Activated T-cell treated with anti-CD3 and anti-CD28 coated beads, Interleukin-2, amount 50 U/mL, for 4 hours (primary cell): ENCODE measurements around the gene ATF4. TPM values are rescaled to one million over a fixed set of nuclear protein-coding genes. Genes with fewer than 3 reads are reported as not detected.
A peak's percentile ranks its signal among the peaks of the same experiment; 100 is the strongest.

ENCODE experiments used
- ATAC-seq, 2 donors: fragments of 200-7000 bp; cut with Tn5 transposase; one replicate each; pipeline ENCODE4 v1.10.0; 2021
- DNase-seq: peaks from one replicate; pipeline ENCODE4 v3.0.0-alpha.2; 2020
- H3K27me3 Mint-ChIP-seq: one replicate; pipeline ENCODE4 v1.8.0; 2021; ENCODE audit warnings: low read depth, mixed read lengths
- H3K36me3 Mint-ChIP-seq: one replicate; pipeline ENCODE4 v1.8.0; 2022; ENCODE audit warnings: mixed read lengths; ENCODE audit not compliant: insufficient read depth
- H3K4me1 Mint-ChIP-seq: one replicate; pipeline ENCODE4 v1.8.0; 2021; ENCODE audit warnings: low read depth, mixed read lengths
- H3K4me3 Mint-ChIP-seq: one replicate; pipeline ENCODE4 v1.8.0; 2021; ENCODE audit warnings: mild to moderate bottlenecking, moderate library complexity, mixed read lengths
- H3K9me3 Mint-ChIP-seq: one replicate; pipeline ENCODE4 v1.8.0; 2021; ENCODE audit warnings: mixed read lengths
- total RNA-seq, 3 donors: library from RNA; stranded (reverse); gene quantifications; one replicate each; pipeline ENCODE4 v1.2.1, GENCODE V29; 2021

The ATF4 gene
- total RNA-seq, 3 donors from 2014 or later: 611 to 673 (median 650) TPM

DNA sequence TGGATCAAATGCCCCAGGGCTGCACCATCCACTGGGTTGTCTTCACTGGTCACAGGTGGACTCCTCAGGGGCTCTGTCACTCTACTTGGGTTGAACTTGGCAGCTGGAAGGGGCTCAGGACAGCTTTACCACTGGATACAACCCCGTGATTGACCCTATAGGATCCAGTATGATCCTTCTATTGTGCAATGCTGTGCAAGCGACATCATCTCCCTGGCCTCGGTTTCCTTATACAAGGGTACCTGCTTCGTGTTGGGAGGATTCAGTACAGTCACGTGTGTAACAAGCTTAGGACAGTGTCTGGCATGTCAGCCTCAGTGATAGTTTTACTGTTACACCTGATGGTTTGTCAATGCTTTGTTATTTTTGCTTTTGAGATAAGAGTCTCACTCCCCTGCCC, 38.8 kb upstream of the ATF4 start:
- Mint-ChIP-seq H3K36me3 (no peaks in the 10 kb centered on the region), H3K4me3 (no peak overlapping the region), H3K4me1 (no peaks in the 10 kb centered on the region), H3K9me3 (no peaks in the 10 kb centered on the region), H3K27me3 (peaks cover 3% of the 10 kb centered on the region)
- ATAC-seq: no peak
- DNase-seq: no peak

GRCh38 chr22:39482768-39483167, 37.6 kb upstream of the ATF4 start:
- no peaks in the 10 kb centered on the region for H3K9me3 Mint-ChIP-seq
- H3K4me3 Mint-ChIP-seq: no peak overlapping the region
- ATAC-seq (no peak), DNase-seq (no peak)
- peaks cover 3% of the 10 kb centered on the region for H3K27me3 Mint-ChIP-seq
- no peaks in the 10 kb centered on the region for H3K36me3 Mint-ChIP-seq
- no peaks in the 10 kb centered on the region for H3K4me1 Mint-ChIP-seq

- H3K9me3 Mint-ChIP-seq: no peaks in the 10 kb centered on the region
- H3K4me1 Mint-ChIP-seq: peaks cover 5% of the 10 kb centered on the region
- no peaks in the 10 kb centered on the region for H3K27me3 Mint-ChIP-seq
- H3K36me3 Mint-ChIP-seq: no peaks in the 10 kb centered on the region
- ATAC-seq (no peak), DNase-seq (no peak)
- H3K4me3 Mint-ChIP-seq: no peak overlapping the region
Observed at GRCh38 chr22:39486951-39487825, 33.2 kb upstream of the ATF4 start.

- H3K4me3 Mint-ChIP-seq: no peak overlapping the region
- H3K27me3 Mint-ChIP-seq: no peaks in the 10 kb centered on the region
- ATAC-seq (no peak), DNase-seq (no peak)
- no peaks in the 10 kb centered on the region for H3K36me3 Mint-ChIP-seq
- no peaks in the 10 kb centered on the region for H3K9me3 Mint-ChIP-seq
- peaks cover 5% of the 10 kb centered on the region for H3K4me1 Mint-ChIP-seq
Observed at GRCh38 chr22:39487826-39488520, 32.4 kb upstream of the ATF4 start.

DNA sequence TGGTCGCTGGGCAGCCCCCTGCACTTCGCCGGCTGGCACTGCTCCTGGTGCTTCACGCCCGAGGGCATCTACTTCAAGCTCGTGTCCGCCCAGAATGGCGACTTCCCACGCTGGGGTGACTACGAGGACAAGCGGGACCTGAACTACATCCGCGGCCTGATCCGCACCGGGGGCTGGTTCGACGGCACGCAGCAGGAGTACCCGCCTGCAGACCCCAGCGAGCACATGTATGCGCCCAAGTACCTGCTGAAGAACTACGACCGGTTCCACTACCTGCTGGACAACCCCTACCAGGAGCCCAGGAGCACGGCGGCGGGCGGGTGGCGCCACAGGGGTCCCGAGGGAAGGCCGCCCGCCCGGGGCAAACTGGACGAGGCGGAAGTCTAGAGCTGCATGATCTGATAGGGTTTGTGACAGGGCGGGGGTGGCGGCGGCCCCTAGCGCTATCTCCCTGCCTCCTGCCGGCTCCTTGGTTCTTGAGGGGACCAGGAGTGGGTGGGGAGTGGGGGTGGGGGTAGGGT, 31.7 kb upstream of the ATF4 start:
- Mint-ChIP-seq H3K4me3 (no peak overlapping the region), H3K9me3 (no peaks in the 10 kb centered on the region), H3K36me3 (no peaks in the 10 kb centered on the region), H3K4me1 (peaks cover 7% of the 10 kb centered on the region), H3K27me3 (no peaks in the 10 kb centered on the region)
- ATAC-seq: no peak
- DNase-seq: no peak

DNA sequence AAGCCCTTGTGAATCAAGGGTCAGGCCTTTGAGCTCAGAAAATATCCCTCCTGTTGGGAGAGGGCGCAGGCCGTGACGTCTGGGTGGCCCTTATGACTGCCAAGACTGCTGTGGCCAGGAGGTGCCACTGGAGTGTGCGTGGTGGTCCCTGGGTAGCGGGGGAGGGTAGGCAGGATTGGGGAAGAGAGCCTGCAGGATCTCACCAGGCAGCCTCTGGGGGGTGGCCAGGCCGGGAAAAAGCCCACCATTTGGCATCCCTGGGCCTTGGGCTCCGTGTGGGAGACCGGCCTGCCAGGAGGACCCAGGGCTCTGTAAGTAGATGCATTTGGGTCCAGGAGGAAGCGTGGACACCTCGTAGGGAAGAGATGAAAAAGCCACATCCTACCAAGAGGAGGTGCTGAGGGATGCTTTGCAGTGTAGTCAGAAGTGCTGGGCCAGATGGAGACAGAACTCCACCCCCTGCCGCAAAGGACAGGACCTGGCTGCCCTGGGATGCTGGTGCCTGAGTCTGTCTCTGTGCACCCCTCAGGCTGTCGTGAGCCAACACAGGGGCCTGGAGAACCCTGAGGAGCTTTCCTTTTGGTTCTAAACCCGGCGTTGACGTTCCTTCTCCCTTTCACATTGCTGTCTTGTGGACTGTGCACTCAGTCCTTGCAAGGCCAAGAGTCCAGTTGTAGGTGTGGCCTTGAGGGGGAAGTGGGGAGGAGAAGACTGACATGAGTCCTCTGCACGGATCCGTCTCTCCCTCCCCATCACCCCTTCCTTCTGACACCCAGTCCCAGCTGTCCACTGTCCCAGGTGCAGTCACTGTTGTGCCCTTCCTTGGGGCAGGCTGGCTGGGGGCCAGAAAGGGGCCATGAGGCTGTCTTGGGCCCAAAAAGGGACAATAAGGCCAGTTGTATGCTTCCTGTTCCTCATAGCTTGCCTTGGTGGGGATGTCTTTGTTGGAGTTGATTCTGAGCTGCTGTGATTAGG, 31.0 kb upstream of the ATF4 start:
- no peaks in the 10 kb centered on the region for H3K9me3 Mint-ChIP-seq
- peaks cover 7% of the 10 kb centered on the region for H3K4me1 Mint-ChIP-seq
- no peaks in the 10 kb centered on the region for H3K27me3 Mint-ChIP-seq
- DNase-seq: no peak
- no peaks in the 10 kb centered on the region for H3K36me3 Mint-ChIP-seq
- ATAC-seq: no peak
- H3K4me3 Mint-ChIP-seq: peak overlapping the region; percentile 56

DNA sequence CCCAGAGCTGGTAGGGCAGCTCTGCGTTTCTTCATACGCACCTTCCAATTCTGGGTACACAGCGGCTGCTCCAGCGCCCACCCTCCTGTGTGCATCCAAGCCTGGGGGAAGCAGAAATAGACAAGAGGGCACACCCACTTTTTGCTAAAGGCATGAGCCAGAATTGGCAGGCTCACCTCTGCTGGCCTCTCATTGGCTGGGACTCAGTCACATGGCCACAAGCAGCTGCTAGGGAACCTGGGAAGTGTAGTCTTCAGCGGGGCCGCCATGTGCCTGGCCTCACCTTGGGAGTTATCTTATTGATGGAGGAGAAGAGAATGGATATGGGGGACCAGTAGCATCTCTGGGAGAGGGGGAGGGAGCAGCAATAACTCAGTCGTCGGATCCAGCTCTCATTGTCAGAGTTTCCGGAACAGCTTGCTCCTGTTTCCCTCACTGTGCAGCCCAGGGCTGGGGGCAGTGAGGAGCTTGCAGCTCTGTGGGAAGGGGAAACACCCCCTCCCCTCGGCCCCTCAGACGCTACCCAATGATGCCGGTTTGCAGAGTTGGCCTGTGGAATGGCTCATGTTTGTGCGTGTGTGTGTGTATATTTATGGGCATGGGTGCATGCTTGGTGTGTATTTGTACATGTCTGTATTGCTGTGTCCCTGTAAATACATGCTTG, 30.1 kb upstream of the ATF4 start:
- Mint-ChIP-seq H3K9me3 (no peaks in the 10 kb centered on the region), H3K27me3 (no peaks in the 10 kb centered on the region), H3K4me1 (peaks cover 7% of the 10 kb centered on the region), H3K4me3 (peak overlapping the region; percentile 56), H3K36me3 (no peaks in the 10 kb centered on the region)
- ATAC-seq (peak; percentile 99 to 100), DNase-seq (peak; percentile 62)

DNA sequence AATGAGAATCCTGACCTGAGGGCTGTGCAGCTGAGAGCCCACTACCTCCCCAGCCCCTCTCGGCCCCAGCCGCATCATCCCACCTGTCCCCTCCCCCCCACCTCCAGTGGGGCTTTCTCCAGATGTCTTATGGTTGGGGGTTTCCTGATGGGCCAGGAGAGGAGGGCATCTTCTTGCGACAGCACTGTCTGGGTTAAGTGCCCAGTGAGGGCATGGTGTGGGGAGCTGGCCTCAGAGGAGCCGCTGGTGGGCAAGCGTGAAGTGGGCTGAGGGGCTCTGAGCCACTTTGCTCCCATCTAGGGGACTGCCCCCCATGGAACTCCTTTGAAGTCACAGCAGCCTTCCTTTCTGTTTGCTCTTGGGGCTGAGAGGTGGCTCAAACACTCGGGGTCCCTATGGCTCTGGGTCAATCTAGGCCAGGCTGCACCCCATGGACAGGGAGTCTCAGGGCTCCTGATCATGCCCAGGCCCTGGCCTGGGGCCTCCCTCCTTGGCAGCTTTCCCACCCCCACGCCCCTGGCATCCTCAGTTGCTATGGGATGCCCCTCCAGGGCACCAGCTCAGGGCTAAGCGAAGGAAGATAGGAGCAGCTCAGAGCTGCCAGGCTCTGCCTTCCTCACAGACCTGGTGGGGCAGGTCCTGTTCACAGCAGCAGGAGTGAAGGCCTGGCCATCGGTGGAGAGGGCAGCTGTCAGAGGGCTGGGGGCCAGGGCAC, 29.2 kb upstream of the ATF4 start:
- H3K36me3 Mint-ChIP-seq: no peaks in the 10 kb centered on the region
- no peak for ATAC-seq
- peaks cover 7% of the 10 kb centered on the region for H3K4me1 Mint-ChIP-seq
- no peak overlapping the region for H3K4me3 Mint-ChIP-seq
- no peak for DNase-seq
- H3K27me3 Mint-ChIP-seq: no peaks in the 10 kb centered on the region
- no peaks in the 10 kb centered on the region for H3K9me3 Mint-ChIP-seq

DNA sequence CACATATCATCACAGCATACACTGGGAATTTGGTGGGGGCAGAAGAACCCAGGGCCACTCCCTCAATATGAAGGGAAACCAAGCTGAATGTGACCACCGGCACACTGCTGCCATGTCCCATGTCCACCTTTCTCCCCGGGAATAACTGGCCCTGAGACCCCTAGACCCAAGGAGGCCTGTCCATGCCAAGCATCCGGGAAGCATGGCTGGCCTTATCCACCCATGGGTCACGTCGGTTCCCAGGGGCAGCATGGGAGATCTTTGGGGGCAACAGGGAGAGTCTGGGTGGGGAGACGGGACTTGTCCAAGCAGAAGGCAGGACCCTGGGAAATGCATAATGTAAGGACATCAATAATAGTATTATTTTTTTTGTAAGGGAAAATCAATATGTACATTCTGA, 28.7 kb upstream of the ATF4 start:
- ATAC-seq (no peak), DNase-seq (no peak)
- Mint-ChIP-seq H3K4me3 (no peak overlapping the region), H3K36me3 (no peaks in the 10 kb centered on the region), H3K27me3 (no peaks in the 10 kb centered on the region), H3K9me3 (no peaks in the 10 kb centered on the region), H3K4me1 (peaks cover 7% of the 10 kb centered on the region)

DNA sequence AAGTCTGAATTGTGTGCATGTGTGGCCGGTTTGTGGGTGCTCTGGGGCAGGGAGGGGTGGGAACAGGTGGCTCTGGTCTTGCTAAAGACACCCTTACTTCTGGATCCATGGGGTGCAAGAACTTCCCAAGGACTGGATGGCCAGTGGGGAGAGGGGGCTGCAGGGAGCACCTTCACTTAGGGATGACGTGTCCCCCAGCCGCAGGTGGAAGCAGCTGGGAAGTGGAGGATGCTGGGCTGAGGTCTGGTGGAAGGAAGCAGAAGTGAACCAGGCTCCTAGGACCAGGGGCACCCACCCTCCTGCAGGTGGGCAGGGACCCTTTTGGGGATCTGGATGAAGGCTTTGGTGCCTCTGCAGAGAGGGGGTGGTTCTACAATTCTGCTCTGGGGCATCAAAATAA, 28.2 kb upstream of the ATF4 start:
- no peaks in the 10 kb centered on the region for H3K27me3 Mint-ChIP-seq
- ATAC-seq: no peak
- peaks cover 7% of the 10 kb centered on the region for H3K4me1 Mint-ChIP-seq
- DNase-seq: no peak
- no peaks in the 10 kb centered on the region for H3K36me3 Mint-ChIP-seq
- H3K9me3 Mint-ChIP-seq: no peaks in the 10 kb centered on the region
- H3K4me3 Mint-ChIP-seq: no peak overlapping the region

- Mint-ChIP-seq H3K27me3 (no peaks in the 10 kb centered on the region), H3K4me3 (no peak overlapping the region), H3K4me1 (peaks cover 9% of the 10 kb centered on the region), H3K9me3 (no peaks in the 10 kb centered on the region), H3K36me3 (no peaks in the 10 kb centered on the region)
- ATAC-seq (no peak), DNase-seq (no peak)
Observed at GRCh38 chr22:39493759-39494158, 26.6 kb upstream of the ATF4 start.

DNA sequence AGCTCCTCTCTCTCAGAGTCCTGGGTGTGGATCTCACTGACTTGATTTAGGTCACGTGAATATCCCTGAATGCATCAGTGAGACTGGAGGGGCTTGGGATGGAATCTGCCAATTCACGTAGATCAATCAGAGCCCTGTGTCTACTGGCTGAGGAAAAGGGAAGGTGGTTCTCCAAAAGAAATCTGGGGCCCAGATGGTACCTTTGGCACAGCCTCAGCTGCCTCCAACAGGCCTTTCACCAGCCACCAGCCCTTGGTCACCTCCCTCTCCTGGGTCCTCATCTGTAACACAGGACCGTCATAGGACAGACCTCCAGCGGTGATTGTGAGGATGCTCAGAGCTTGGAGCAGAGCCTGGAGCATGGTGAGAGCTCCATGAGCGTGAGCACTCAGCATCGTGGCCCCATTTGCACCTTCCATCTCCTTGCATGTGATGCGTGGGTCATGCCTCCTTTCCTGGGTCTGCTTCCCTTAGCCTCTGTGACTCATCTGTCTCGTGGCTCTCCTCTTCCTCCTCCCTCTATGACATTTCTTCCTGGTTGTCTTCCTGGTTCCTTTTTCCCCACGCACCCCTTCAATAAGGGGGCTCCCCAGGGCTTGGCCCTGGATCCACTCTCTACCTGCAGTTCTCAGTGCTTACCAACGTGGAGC, 25.8 kb upstream of the ATF4 start:
- no peak overlapping the region for H3K4me3 Mint-ChIP-seq
- no peaks in the 10 kb centered on the region for H3K36me3 Mint-ChIP-seq
- H3K27me3 Mint-ChIP-seq: no peaks in the 10 kb centered on the region
- DNase-seq: no peak
- no peaks in the 10 kb centered on the region for H3K9me3 Mint-ChIP-seq
- ATAC-seq: no peak
- H3K4me1 Mint-ChIP-seq: peaks cover 9% of the 10 kb centered on the region
